ENCODE measurements around the gene NUP210L.

DNA sequence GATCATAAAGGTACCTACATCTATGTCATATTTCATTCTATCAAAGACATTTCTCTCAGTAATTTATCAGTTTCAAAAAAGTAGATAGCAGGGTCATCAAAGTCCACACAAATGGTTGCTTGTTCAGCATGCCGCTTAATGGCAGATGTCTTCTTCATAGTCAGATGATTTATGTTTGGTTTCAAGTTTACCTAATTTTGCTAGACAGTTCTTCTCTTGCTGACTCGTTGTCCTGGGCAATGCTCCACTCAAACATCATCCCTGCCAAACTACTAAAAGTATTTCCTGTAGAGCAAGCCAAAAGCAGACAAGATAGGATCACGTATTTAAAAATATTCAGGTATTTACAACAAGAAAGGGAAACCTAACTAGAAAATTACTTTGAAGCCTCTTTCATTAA, 13.6 kb downstream of the NUP210L start:
- TF ChIP-seq CTCF (conservative IDR thresholded peaks at IDR 0.05; ENCODE audit: low read depth in 2 of 2) (no peak), JUNB (IDR thresholded peaks at IDR 0.05; ENCODE audit: unreplicated experiment) (no peak), EZH2 (IDR thresholded peaks at IDR 0.05; ENCODE audit: low read depth, unreplicated experiment) (no peak), EZH2phosphoT487 (IDR thresholded peaks at IDR 0.05; ENCODE audit: unreplicated experiment) (no peak), POLR2AphosphoS5 (IDR thresholded peaks at IDR 0.05; ENCODE audit: low read depth) (no peak), ZNF114 (CRISPR knock-in tag; IDR thresholded peaks at IDR 0.05) (no peak), ETS1 (IDR thresholded peaks at IDR 0.05) (no peak), NANOG (IDR thresholded peaks at IDR 0.05; ENCODE audit: borderline replicate concordance) (no peak), ZNF331 (CRISPR knock-in tag; IDR thresholded peaks at IDR 0.05; ENCODE audit: low read depth) (no peak), STAT1 (IDR thresholded peaks at IDR 0.05; ENCODE audit: unreplicated experiment) (no peak)
- TF ChIP-seq, protein P1, sequence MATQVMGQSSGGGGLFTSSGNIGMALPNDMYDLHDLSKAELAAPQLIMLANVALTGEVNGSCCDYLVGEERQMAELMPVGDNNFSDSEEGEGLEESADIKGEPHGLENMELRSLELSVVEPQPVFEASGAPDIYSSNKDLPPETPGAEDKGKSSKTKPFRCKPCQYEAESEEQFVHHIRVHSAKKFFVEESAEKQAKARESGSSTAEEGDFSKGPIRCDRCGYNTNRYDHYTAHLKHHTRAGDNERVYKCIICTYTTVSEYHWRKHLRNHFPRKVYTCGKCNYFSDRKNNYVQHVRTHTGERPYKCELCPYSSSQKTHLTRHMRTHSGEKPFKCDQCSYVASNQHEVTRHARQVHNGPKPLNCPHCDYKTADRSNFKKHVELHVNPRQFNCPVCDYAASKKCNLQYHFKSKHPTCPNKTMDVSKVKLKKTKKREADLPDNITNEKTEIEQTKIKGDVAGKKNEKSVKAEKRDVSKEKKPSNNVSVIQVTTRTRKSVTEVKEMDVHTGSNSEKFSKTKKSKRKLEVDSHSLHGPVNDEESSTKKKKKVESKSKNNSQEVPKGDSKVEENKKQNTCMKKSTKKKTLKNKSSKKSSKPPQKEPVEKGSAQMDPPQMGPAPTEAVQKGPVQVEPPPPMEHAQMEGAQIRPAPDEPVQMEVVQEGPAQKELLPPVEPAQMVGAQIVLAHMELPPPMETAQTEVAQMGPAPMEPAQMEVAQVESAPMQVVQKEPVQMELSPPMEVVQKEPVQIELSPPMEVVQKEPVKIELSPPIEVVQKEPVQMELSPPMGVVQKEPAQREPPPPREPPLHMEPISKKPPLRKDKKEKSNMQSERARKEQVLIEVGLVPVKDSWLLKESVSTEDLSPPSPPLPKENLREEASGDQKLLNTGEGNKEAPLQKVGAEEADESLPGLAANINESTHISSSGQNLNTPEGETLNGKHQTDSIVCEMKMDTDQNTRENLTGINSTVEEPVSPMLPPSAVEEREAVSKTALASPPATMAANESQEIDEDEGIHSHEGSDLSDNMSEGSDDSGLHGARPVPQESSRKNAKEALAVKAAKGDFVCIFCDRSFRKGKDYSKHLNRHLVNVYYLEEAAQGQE (IDR thresholded peaks at IDR 0.05; ENCODE audit: unreplicated experiment) = no peak
